IMR-90 (cell line): ENCODE measurements around the gene DSC2. TPM values are rescaled to one million over a fixed set of nuclear protein-coding genes. Genes with fewer than 3 reads are reported as not detected.

Experiments
- ATAC-seq: fragments of 200-7000 bp; cut with Tn5 transposase; 2 replicates; pipeline ENCODE4 v1.9.1; 2020; ENCODE audit warnings: low read depth, mild to moderate bottlenecking, moderate library complexity
- BruUV-seq: library from RNA; stranded (reverse); fragments of 400-500 nt; replicated peaks from 2 replicates; lab custom pipeline; 2021; lab: Mats Ljungman, UMichigan
- CTCF ChIA-PET: fragments of 300-600 bp; formaldehyde crosslinking; extraction: SDS; loops from one replicate; lab custom pipeline; 2021; ENCODE audit warnings: antibody characterized with exemption; lab: Yijun Ruan, JAX
- POLR2A ChIA-PET: fragments of 300-600 bp; sonication (Branson Sonifier 250); formaldehyde crosslinking; loops from one replicate; lab custom pipeline; 2022; ENCODE audit warnings: antibody characterized with exemption; ENCODE audit not compliant: unreplicated experiment; lab: Charles Lee
- DNase-seq: peaks from one replicate; pipeline ENCODE4 v3.0.0; 2013
- H2AFZ ChIP-seq: replicated peaks from 2 replicates; pipeline ENCODE3; 2013; ENCODE audit warnings: low read length, mild to moderate bottlenecking; ENCODE audit not compliant: poor library complexity
- H2AK5ac ChIP-seq: 2 replicates; pipeline ENCODE4 v1.6.1; 2013; ENCODE audit warnings: low read depth, low read length, inconsistent platforms
- H2AK9ac ChIP-seq: replicated peaks from 2 replicates; pipeline ENCODE3; 2013; ENCODE audit warnings: mild to moderate bottlenecking, low read depth, low read length, moderate library complexity; ENCODE audit not compliant: poor library complexity
- H2BK120ac ChIP-seq: 2 replicates; pipeline ENCODE4 v1.6.1; 2013; ENCODE audit warnings: low read depth, low read length, inconsistent platforms
- H2BK15ac ChIP-seq: 3 replicates; pipeline ENCODE4 v1.6.1; 2013; ENCODE audit warnings: low read depth, low read length, inconsistent platforms
- H2BK20ac ChIP-seq: 2 replicates; pipeline ENCODE4 v1.6.1; 2013; ENCODE audit warnings: low read depth, mild to moderate bottlenecking, inconsistent platforms, low read length, moderate library complexity
- H2BK5ac ChIP-seq: 2 replicates; pipeline ENCODE4 v1.6.1; 2013; ENCODE audit warnings: mild to moderate bottlenecking, low read depth, low read length, inconsistent platforms; ENCODE audit not compliant: poor library complexity, severe bottlenecking
- H3K14ac ChIP-seq: replicated peaks from 2 replicates; pipeline ENCODE4 v1.6.1; 2013; ENCODE audit warnings: low read depth, low read length, inconsistent platforms
- H3K18ac ChIP-seq: 2 replicates; pipeline ENCODE4 v1.6.1; 2013; ENCODE audit warnings: low read depth, low read length, control low read depth
- H3K23ac ChIP-seq: 2 replicates; pipeline ENCODE4 v1.6.1; 2013; ENCODE audit warnings: low read depth, low read length, inconsistent platforms
- H3K27ac ChIP-seq: 2 replicates; pipeline ENCODE4 v1.5.1; 2013; ENCODE audit warnings: mild to moderate bottlenecking, control low read depth, low read length; ENCODE audit not compliant: insufficient read depth
- H3K27me3 ChIP-seq: 2 replicates; pipeline ENCODE4 v1.6.1; 2013; ENCODE audit warnings: low read length; ENCODE audit not compliant: control insufficient read depth, insufficient read depth
- H3K36me3 ChIP-seq: 2 replicates; pipeline ENCODE4 v1.6.1; 2013; ENCODE audit warnings: low read length, mixed read lengths; ENCODE audit not compliant: control insufficient read depth, insufficient read depth
- H3K4ac ChIP-seq: 2 replicates; pipeline ENCODE4 v1.6.1; 2013; ENCODE audit warnings: low read depth, low read length, inconsistent platforms
- H3K4me1 ChIP-seq: 2 replicates; pipeline ENCODE4 v1.6.1; 2013; ENCODE audit warnings: low read length, mixed read lengths; ENCODE audit not compliant: control insufficient read depth, insufficient read depth
- H3K4me2 ChIP-seq: 2 replicates; pipeline ENCODE4 v1.6.1; 2013; ENCODE audit warnings: low read depth, mild to moderate bottlenecking, control low read depth, low read length, moderate library complexity
- H3K4me3 ChIP-seq: 2 replicates; pipeline ENCODE4 v1.5.1; 2013; ENCODE audit warnings: low read depth, mild to moderate bottlenecking, control low read depth, low read length, moderate library complexity; ENCODE audit not compliant: insufficient read depth
- H3K56ac ChIP-seq: 2 replicates; pipeline ENCODE4 v1.6.1; 2013; ENCODE audit warnings: low read length, inconsistent platforms; ENCODE audit not compliant: insufficient read depth; ENCODE audit errors: extremely low read depth
- H3K79me1 ChIP-seq, 2 experiments: 2 replicates each; pipeline ENCODE4 v1.6.1; 2013; ENCODE audit warnings: low read length in 2 of 2, inconsistent platforms in 1 of 2, low read depth in 1 of 2
- H3K9ac ChIP-seq: 2 replicates; pipeline ENCODE4 v1.6.1; 2013; ENCODE audit warnings: low read depth, low read length, control low read depth
- H3K9me1 ChIP-seq: 2 replicates; pipeline ENCODE4 v1.6.1; 2013; ENCODE audit warnings: low read length, inconsistent platforms; ENCODE audit not compliant: insufficient read depth
- H3K9me3 ChIP-seq: 2 replicates; pipeline ENCODE4 v1.6.1; 2013; ENCODE audit warnings: low read length; ENCODE audit not compliant: control insufficient read depth, insufficient read depth
- H4K20me1 ChIP-seq: 2 replicates; pipeline ENCODE4 v1.6.1; 2013; ENCODE audit warnings: low read length, inconsistent platforms; ENCODE audit not compliant: insufficient read depth
- H4K5ac ChIP-seq: 2 replicates; pipeline ENCODE4 v1.6.1; 2013; ENCODE audit warnings: mild to moderate bottlenecking, low read depth, low read length, control low read depth
- H4K8ac ChIP-seq, 2 experiments: 2 replicates each; pipeline ENCODE4 v1.6.1; 2013; ENCODE audit warnings: low read depth in 2 of 2, low read length in 2 of 2, control low read depth in 1 of 2, inconsistent platforms in 1 of 2
- H4K91ac ChIP-seq: 2 replicates; pipeline ENCODE4 v1.6.1; 2013; ENCODE audit warnings: low read depth, low read length, inconsistent platforms; ENCODE audit not compliant: insufficient read depth
- BHLHE40 ChIP-seq: fragments of 150-350 bp; IDR thresholded peaks from 2 replicates; pipeline ENCODE4 v1.6.1; 2016; ENCODE audit warnings: mild to moderate bottlenecking, low read depth, low read length
- CEBPB ChIP-seq: IDR thresholded peaks from 2 replicates; pipeline ENCODE4 v1.6.1; 2012; ENCODE audit warnings: low read depth, low read length, improper control_type of control experiment
- CHD1 ChIP-seq: IDR thresholded peaks from 2 replicates; pipeline ENCODE4 v1.6.1; 2012; ENCODE audit warnings: low read depth, low read length, improper control_type of control experiment
- FOS ChIP-seq: fragments of 150-350 bp; IDR thresholded peaks from 2 replicates; pipeline ENCODE4 v1.6.1; 2016; ENCODE audit warnings: low read depth, low read length
- MAFK ChIP-seq: IDR thresholded peaks from 2 replicates; pipeline ENCODE4 v1.6.1; 2012; ENCODE audit warnings: low read depth, low read length, improper control_type of control experiment
- MAZ ChIP-seq: IDR thresholded peaks from 2 replicates; pipeline ENCODE4 v1.6.1; 2012; ENCODE audit warnings: low read depth, mild to moderate bottlenecking, low read length, improper control_type of control experiment, moderate library complexity, borderline replicate concordance
- MXI1 ChIP-seq: IDR thresholded peaks from 2 replicates; pipeline ENCODE4 v1.6.1; 2012; ENCODE audit warnings: low read depth, mild to moderate bottlenecking, low read length, moderate library complexity, borderline replicate concordance
- NFE2L2 ChIP-seq: fragments of 150-350 bp; IDR thresholded peaks from 2 replicates; pipeline ENCODE4 v1.6.1; 2016; ENCODE audit warnings: low read depth, mild to moderate bottlenecking, low read length
- POLR2A ChIP-seq: IDR thresholded peaks from 2 replicates; pipeline ENCODE4 v1.6.1; 2012; ENCODE audit warnings: mild to moderate bottlenecking, low read depth, low read length
- RAD21 ChIP-seq: IDR thresholded peaks from 2 replicates; pipeline ENCODE4 v1.6.1; 2012; ENCODE audit warnings: low read length, improper control_type of control experiment
- RCOR1 ChIP-seq: IDR thresholded peaks from 2 replicates; pipeline ENCODE4 v1.6.1; 2012; ENCODE audit warnings: mild to moderate bottlenecking, low read length, improper control_type of control experiment; ENCODE audit not compliant: insufficient replicate concordance
- RFX5 ChIP-seq: IDR thresholded peaks from 2 replicates; pipeline ENCODE4 v1.8.0; 2012; ENCODE audit warnings: low read depth, mild to moderate bottlenecking, low read length, moderate library complexity
- SMC3 ChIP-seq: fragments of 150-350 bp; IDR thresholded peaks from 2 replicates; pipeline ENCODE4 v1.6.1; 2016; ENCODE audit warnings: low read depth, mild to moderate bottlenecking, antibody characterized with exemption, low read length, moderate library complexity
- WGBS, 2 experiments: methylation state at CpG; one replicate each; pipeline versions ENCODE4 v1.1.5 to v1.1.7; 2013; ENCODE audit warnings: missing lambda C conversion rate in 2 of 2; ENCODE audit not compliant: insufficient read length in 1 of 2; ENCODE audit errors: extremely low coverage in 2 of 2; 5-methylcytosine and 5-hydroxymethylcytosine counted together
- dilution Hi-C: fragments of 300-500 bp; cut with HindIII; formaldehyde crosslinking; loops from one replicate; pipeline ENCODE4 v1.14.3; 2018; ENCODE audit warnings: low sequenced_read_pairs; ENCODE audit not compliant: unreplicated experiment
- in situ Hi-C: fragments of 300-500 bp; cut with MboI; formaldehyde crosslinking; loops from 3 replicates; pipeline ENCODE4 v1.14.3; 2019; ENCODE audit warnings: low sequenced_read_pairs, inconsistent platforms, mixed read lengths
- intact Hi-C: fragments of 100-400 bp; cut with micrococcal nuclease; formaldehyde crosslinking; loops from 2 replicates; pipeline ENCODE4 v1.10.0; 2022
- polyA plus RNA-seq, 3 experiments: library from polyadenylated mRNA; depleted of rRNA; stranded (reverse); fragments of >200 nt; gene quantifications; 2 replicates each; pipeline ENCODE4 v1.2.3, GENCODE V29; 2012; ENCODE audit warnings: low replicate concordance in 1 of 3
- total RNA-seq: library from RNA; depleted of rRNA; stranded (reverse); fragments of >200 nt; gene quantifications from 2 replicates; pipeline ENCODE4 v1.2.3, GENCODE V29; 2012
- TF ChIP-seq, protein P1 (sequence below): fragments of 150-350 bp; IDR thresholded peaks from 2 replicates; pipeline ENCODE4 v1.6.1; 2017; ENCODE audit warnings: mild to moderate bottlenecking, antibody characterized with exemption, low read length, low read depth
- TF ChIP-seq, protein P2 (sequence below): conservative IDR thresholded peaks from 2 replicates; pipeline ENCODE4 v1.5.1; 2012; ENCODE audit warnings: mild to moderate bottlenecking, low read depth, low read length, improper control_type of control experiment
- TF ChIP-seq, protein P3 (sequence below): fragments of 150-350 bp; IDR thresholded peaks from 2 replicates; pipeline ENCODE4 v1.6.1; 2016; ENCODE audit warnings: low read depth, mild to moderate bottlenecking, low read length, moderate library complexity, borderline replicate concordance

Gene DSC2
- total and polyA plus RNA-seq, 2 of the 4 experiments (the other 2 are of a cell fraction): not detected

DNA sequence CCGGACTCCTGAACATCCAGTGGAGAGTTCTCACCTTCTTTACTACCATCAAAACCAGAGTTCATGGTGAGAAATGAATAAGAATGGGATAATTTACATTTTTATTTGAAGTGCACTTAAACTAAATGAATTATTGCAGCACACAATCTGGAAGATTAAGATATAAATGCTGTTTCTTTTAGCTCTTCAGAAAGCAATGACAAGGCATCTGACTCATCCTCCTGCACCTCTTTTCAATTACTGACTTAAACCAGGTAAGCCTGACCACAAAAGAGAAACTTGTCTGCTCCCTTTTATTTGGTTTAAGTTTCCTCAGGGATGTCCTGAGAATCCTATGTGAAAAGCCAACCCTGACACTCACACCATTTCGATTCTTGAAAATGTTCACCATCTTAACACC is 720 bp upstream of the DSC2 start:
- Histone ChIP-seq H4K20me1 (no peaks in the 10 kb centered on the region), H3K4me2 (no peak overlapping the region), H2BK15ac (no peak overlapping the region), H3K4ac (no peak overlapping the region), H4K8ac (no peak overlapping the region), H3K4me3 (no peak overlapping the region), H3K23ac (no peak overlapping the region), H3K56ac (no peak overlapping the region), H3K4me1 (no peaks in the 10 kb centered on the region), H3K27me3 (peaks cover 13% of the 10 kb centered on the region), H3K14ac (no peak overlapping the region), H3K27ac (no peak overlapping the region), H3K36me3 (no peaks in the 10 kb centered on the region), H3K9me3 (0 out of 2 replicates have a peak, but pooled peaks cover 1% of the 10 kb centered on the region), H3K79me1 (no peaks in the 10 kb centered on the region), H2AK9ac (no peak overlapping the region), H3K9me1 (no peaks in the 10 kb centered on the region), H2BK120ac (no peak overlapping the region), H2AFZ (no peak overlapping the region), H2BK20ac (no peak overlapping the region), H2AK5ac (no peak overlapping the region), H2BK5ac (no peak overlapping the region), H4K5ac (no peak overlapping the region), H4K91ac (no peak overlapping the region), H3K18ac (no peak overlapping the region), H3K9ac (no peak overlapping the region)
- dilution Hi-C loops (no loop called here), intact Hi-C loops (no loop called here), in situ Hi-C loops (no loop called here)
- ChIA-PET POLR2A (no interaction called here), CTCF (no interaction called here)
- TF ChIP-seq MAZ: no peak
- TF ChIP-seq, protein P1, sequence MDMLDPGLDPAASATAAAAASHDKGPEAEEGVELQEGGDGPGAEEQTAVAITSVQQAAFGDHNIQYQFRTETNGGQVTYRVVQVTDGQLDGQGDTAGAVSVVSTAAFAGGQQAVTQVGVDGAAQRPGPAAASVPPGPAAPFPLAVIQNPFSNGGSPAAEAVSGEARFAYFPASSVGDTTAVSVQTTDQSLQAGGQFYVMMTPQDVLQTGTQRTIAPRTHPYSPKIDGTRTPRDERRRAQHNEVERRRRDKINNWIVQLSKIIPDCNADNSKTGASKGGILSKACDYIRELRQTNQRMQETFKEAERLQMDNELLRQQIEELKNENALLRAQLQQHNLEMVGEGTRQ: no peak
- TF ChIP-seq, protein P2, sequence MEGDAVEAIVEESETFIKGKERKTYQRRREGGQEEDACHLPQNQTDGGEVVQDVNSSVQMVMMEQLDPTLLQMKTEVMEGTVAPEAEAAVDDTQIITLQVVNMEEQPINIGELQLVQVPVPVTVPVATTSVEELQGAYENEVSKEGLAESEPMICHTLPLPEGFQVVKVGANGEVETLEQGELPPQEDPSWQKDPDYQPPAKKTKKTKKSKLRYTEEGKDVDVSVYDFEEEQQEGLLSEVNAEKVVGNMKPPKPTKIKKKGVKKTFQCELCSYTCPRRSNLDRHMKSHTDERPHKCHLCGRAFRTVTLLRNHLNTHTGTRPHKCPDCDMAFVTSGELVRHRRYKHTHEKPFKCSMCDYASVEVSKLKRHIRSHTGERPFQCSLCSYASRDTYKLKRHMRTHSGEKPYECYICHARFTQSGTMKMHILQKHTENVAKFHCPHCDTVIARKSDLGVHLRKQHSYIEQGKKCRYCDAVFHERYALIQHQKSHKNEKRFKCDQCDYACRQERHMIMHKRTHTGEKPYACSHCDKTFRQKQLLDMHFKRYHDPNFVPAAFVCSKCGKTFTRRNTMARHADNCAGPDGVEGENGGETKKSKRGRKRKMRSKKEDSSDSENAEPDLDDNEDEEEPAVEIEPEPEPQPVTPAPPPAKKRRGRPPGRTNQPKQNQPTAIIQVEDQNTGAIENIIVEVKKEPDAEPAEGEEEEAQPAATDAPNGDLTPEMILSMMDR: no peak
- TF ChIP-seq MXI1: no peak
- no peak for TF ChIP-seq MAFK
- TF ChIP-seq BHLHE40: no peak
- TF ChIP-seq CEBPB: no peak
- no peak for TF ChIP-seq SMC3
- TF ChIP-seq POLR2A: no peak
- no peak for TF ChIP-seq RAD21
- TF ChIP-seq RCOR1: no peak
- TF ChIP-seq, protein P3, sequence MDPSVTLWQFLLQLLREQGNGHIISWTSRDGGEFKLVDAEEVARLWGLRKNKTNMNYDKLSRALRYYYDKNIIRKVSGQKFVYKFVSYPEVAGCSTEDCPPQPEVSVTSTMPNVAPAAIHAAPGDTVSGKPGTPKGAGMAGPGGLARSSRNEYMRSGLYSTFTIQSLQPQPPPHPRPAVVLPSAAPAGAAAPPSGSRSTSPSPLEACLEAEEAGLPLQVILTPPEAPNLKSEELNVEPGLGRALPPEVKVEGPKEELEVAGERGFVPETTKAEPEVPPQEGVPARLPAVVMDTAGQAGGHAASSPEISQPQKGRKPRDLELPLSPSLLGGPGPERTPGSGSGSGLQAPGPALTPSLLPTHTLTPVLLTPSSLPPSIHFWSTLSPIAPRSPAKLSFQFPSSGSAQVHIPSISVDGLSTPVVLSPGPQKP: no peak
- TF ChIP-seq CHD1: no peak
- no peak for TF ChIP-seq NFE2L2
- TF ChIP-seq RFX5: no peak
- no peak for TF ChIP-seq FOS
- no CpG with 5 or more reads among the region's 2 CpGs for WGBS, 2 experiments
- ATAC-seq (no peak), DNase-seq (no peak)
- no TSS peak for BruUV-seq
